Measurements from ENCODE around the gene FAM234B.

FAM234B gene

GRCh38 chr12:13044002-13044905, at the start of gene FAM234B:
Gene FAM234B (plus strand): TSS chr12:13044381. CDS start chr12:13044404, 23 bp downstream.
- Histone ChIP-seq H2AFZ (ENCODE audit: low read depth) (peak within 1 kb of the TSS; percentile 100), H3K36me3 (ENCODE audit: insufficient read depth) (no peaks in the 10 kb centered on the region), H4K20me1 (ENCODE audit: insufficient read depth) (no peaks in the 10 kb centered on the region), H3K4me3 (IDR thresholded peaks at IDR 0.05; ENCODE audit: insufficient read depth, low read depth, low read length) (no peak within 1 kb of the TSS), H3K27ac (no peak within 1 kb of the TSS), H3K4me1 (ENCODE audit: low read depth, poor library complexity, severe bottlenecking) (peaks cover 4% of the 10 kb centered on the region), H3K79me2 (ENCODE audit: insufficient read depth, low read depth) (no peaks in the 10 kb centered on the region), H3K4me2 (peak within 1 kb of the TSS; percentile 71), H3K27me3 (ENCODE audit: insufficient read depth, low read depth) (no peaks in the 10 kb centered on the region), H3K9ac (peak within 1 kb of the TSS; percentile 62; the same call in 1 of the 2 replicates)
- TF ChIP-seq, protein P1, sequence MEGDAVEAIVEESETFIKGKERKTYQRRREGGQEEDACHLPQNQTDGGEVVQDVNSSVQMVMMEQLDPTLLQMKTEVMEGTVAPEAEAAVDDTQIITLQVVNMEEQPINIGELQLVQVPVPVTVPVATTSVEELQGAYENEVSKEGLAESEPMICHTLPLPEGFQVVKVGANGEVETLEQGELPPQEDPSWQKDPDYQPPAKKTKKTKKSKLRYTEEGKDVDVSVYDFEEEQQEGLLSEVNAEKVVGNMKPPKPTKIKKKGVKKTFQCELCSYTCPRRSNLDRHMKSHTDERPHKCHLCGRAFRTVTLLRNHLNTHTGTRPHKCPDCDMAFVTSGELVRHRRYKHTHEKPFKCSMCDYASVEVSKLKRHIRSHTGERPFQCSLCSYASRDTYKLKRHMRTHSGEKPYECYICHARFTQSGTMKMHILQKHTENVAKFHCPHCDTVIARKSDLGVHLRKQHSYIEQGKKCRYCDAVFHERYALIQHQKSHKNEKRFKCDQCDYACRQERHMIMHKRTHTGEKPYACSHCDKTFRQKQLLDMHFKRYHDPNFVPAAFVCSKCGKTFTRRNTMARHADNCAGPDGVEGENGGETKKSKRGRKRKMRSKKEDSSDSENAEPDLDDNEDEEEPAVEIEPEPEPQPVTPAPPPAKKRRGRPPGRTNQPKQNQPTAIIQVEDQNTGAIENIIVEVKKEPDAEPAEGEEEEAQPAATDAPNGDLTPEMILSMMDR (conservative IDR thresholded peaks at IDR 0.05; ENCODE audit: low read depth, low read length): no peak

GRCh38 chr12:12995088-12995487, 49.1 kb upstream of the FAM234B start:
- H3K27ac ChIP-seq: no peak overlapping the region
- no peaks in the 10 kb centered on the region for H3K27me3 ChIP-seq (ENCODE audit: insufficient read depth, low read depth)
- no peaks in the 10 kb centered on the region for H4K20me1 ChIP-seq (ENCODE audit: insufficient read depth)
- H3K4me1 ChIP-seq (ENCODE audit: low read depth, poor library complexity, severe bottlenecking): peaks cover 4% of the 10 kb centered on the region
- TF ChIP-seq, protein P1 (conservative IDR thresholded peaks at IDR 0.05; ENCODE audit: low read depth, low read length): no peak
- H3K79me2 ChIP-seq (ENCODE audit: insufficient read depth, low read depth): no peaks in the 10 kb centered on the region
- H3K4me3 ChIP-seq (IDR thresholded peaks at IDR 0.05; ENCODE audit: insufficient read depth, low read depth, low read length): no peak overlapping the region
- no peak overlapping the region for H3K4me2 ChIP-seq
- no peak overlapping the region for H2AFZ ChIP-seq (ENCODE audit: low read depth)
- no peaks in the 10 kb centered on the region for H3K36me3 ChIP-seq (ENCODE audit: insufficient read depth)
- no peak overlapping the region for H3K9ac ChIP-seq

DNA sequence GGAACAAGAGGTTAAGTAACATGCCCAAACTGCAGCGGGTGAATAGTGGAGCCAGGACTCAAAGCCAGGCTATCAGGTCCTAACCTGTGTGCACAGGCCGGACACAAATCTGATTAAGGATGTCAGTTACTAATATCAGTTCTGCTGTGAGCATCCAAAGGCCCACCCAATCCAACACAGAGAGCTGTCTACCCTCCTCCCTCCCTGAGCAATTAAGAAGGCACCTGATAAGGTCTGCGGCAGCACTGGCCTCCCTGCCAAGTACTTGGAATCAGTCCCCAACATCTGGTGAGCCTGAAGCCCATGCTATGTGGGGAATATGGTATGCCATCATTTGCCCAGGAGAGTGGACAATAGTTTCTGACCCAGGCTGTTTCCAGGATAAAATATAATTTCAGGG, 48.0 kb upstream of the FAM234B start:
- Histone ChIP-seq H3K4me3 (IDR thresholded peaks at IDR 0.05; ENCODE audit: insufficient read depth, low read depth, low read length) (no peak overlapping the region), H3K4me1 (ENCODE audit: low read depth, poor library complexity, severe bottlenecking) (peaks cover 4% of the 10 kb centered on the region), H3K9ac (no peak overlapping the region), H3K4me2 (no peak overlapping the region), H4K20me1 (ENCODE audit: insufficient read depth) (no peaks in the 10 kb centered on the region), H2AFZ (ENCODE audit: low read depth) (no peak overlapping the region), H3K36me3 (ENCODE audit: insufficient read depth) (no peaks in the 10 kb centered on the region), H3K79me2 (ENCODE audit: insufficient read depth, low read depth) (no peaks in the 10 kb centered on the region), H3K27me3 (ENCODE audit: insufficient read depth, low read depth) (no peaks in the 10 kb centered on the region), H3K27ac (no peak overlapping the region)
- TF ChIP-seq, protein P1 (conservative IDR thresholded peaks at IDR 0.05; ENCODE audit: low read depth, low read length): no peak

DNA sequence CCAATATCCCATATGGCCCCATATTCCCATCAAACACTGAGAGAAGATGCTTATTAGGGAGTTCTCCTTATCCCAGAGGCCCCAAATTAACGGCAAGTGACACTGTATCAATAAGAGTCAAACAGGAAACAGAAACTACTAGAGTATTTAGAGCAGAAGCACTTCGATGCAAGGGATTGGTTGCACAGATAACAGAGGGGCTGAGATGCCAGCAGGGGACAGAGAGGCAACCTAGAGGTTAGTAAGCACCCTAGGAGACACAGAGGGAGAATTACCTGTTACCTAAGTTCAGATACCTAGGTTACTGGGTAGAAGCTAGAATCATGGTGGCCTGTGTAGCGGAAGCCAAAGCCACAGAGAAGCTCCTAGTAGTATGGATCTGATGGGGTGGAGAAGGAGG, 47.0 kb upstream of the FAM234B start:
- no peaks in the 10 kb centered on the region for H3K36me3 ChIP-seq (ENCODE audit: insufficient read depth)
- TF ChIP-seq, protein P1 (conservative IDR thresholded peaks at IDR 0.05; ENCODE audit: low read depth, low read length): no peak
- H4K20me1 ChIP-seq (ENCODE audit: insufficient read depth): no peaks in the 10 kb centered on the region
- no peak overlapping the region for H3K4me2 ChIP-seq
- H3K4me3 ChIP-seq (IDR thresholded peaks at IDR 0.05; ENCODE audit: insufficient read depth, low read depth, low read length): no peak overlapping the region
- no peaks in the 10 kb centered on the region for H3K27me3 ChIP-seq (ENCODE audit: insufficient read depth, low read depth)
- H3K27ac ChIP-seq: no peak overlapping the region
- no peak overlapping the region for H3K9ac ChIP-seq
- H3K4me1 ChIP-seq (ENCODE audit: low read depth, poor library complexity, severe bottlenecking): peaks cover 4% of the 10 kb centered on the region
- no peak overlapping the region for H2AFZ ChIP-seq (ENCODE audit: low read depth)
- no peaks in the 10 kb centered on the region for H3K79me2 ChIP-seq (ENCODE audit: insufficient read depth, low read depth)
